Neural cell (in vitro differentiated cells): Measurements from ENCODE around the gene CNTN6. TPM values are rescaled to one million over a fixed set of nuclear protein-coding genes. Genes with fewer than 3 reads are reported as not detected.

Experiments
- H2AFZ ChIP-seq: fragments of 200-600, 300-800 bp; sonication (generic), shearing (Covaris generic); 2 replicates; pipeline ENCODE4 v1.6.0; 2014; ENCODE audit warnings: low read depth, mild to moderate bottlenecking, antibody characterized with exemption, low read length, moderate library complexity
- H3F3A ChIP-seq: fragments of 200-600 bp; shearing (Covaris generic); 2 replicates; pipeline ENCODE4 v1.6.1; 2016; ENCODE audit warnings: mild to moderate bottlenecking, moderate library complexity, mixed read lengths, antibody characterized with exemption, low read length; ENCODE audit not compliant: insufficient read depth, poor library complexity, severe bottlenecking
- H3K27ac ChIP-seq: fragments of 200-600, 300-800 bp; sonication (generic), shearing (Covaris generic); 2 replicates; pipeline ENCODE4 v1.5.1; 2014; ENCODE audit warnings: mild to moderate bottlenecking, low read length, moderate library complexity
- H3K27me3 ChIP-seq: fragments of 300-800, 200-600 bp; sonication (generic), shearing (Covaris generic); 2 replicates; pipeline ENCODE4 v1.6.0; 2014; ENCODE audit warnings: mild to moderate bottlenecking, low read depth, low read length, moderate library complexity; ENCODE audit not compliant: insufficient read depth
- H3K36me3 ChIP-seq: fragments of 300-800, 200-600 bp; sonication (generic), shearing (Covaris generic); 2 replicates; pipeline ENCODE4 v1.5.1; 2014; ENCODE audit warnings: mild to moderate bottlenecking, antibody characterized with exemption, low read length, moderate library complexity; ENCODE audit not compliant: insufficient read depth
- H3K4me2 ChIP-seq: fragments of 300-800, 200-600 bp; sonication (generic), shearing (Covaris generic); 2 replicates; pipeline ENCODE4 v1.6.0; 2014; ENCODE audit warnings: mild to moderate bottlenecking, low read length
- H3K4me3 ChIP-seq: fragments of 300-800, 200-600 bp; sonication (generic), shearing (Covaris generic); 2 replicates; pipeline ENCODE4 v1.5.1; 2014; ENCODE audit warnings: mild to moderate bottlenecking, low read length, moderate library complexity
- H3K79me2 ChIP-seq: fragments of 200-600 bp; shearing (Covaris generic); replicated peaks from 2 replicates; pipeline ENCODE4 v1.6.0; 2014; ENCODE audit warnings: mild to moderate bottlenecking, low read length, moderate library complexity; ENCODE audit not compliant: insufficient read depth
- H3K9ac ChIP-seq: fragments of 300-800, 200-600 bp; sonication (generic), shearing (Covaris generic); 2 replicates; pipeline ENCODE4 v1.6.1; 2016; ENCODE audit warnings: mild to moderate bottlenecking, low read length, mixed read lengths
- H3K9me2 ChIP-seq: fragments of 200-600 bp; shearing (Covaris generic); 2 replicates; pipeline ENCODE4 v1.6.1; 2016; ENCODE audit warnings: mild to moderate bottlenecking, low read length, mixed read lengths; ENCODE audit not compliant: insufficient read depth
- H3K9me3 ChIP-seq: fragments of 200-600, 300-800 bp; sonication (generic), shearing (Covaris generic); 2 replicates; pipeline ENCODE4 v1.6.1; 2016; ENCODE audit warnings: mild to moderate bottlenecking, mixed run types, low read length, moderate library complexity, mixed read lengths
- H4K20me1 ChIP-seq: fragments of 200-600 bp; shearing (Covaris generic); 2 replicates; pipeline ENCODE4 v1.6.1; 2016; ENCODE audit warnings: mild to moderate bottlenecking, mixed run types; ENCODE audit not compliant: insufficient read depth
- EP300 ChIP-seq: fragments of 450-650 bp; conservative IDR thresholded peaks from 2 replicates; pipeline ENCODE4 v1.6.1; 2014; ENCODE audit warnings: antibody characterized with exemption, mild to moderate bottlenecking, moderate library complexity; ENCODE audit not compliant: poor library complexity, severe bottlenecking
- EZH2 ChIP-seq: fragments of 200-600, 300-800 bp; shearing (Covaris generic), sonication (generic); IDR thresholded peaks from 2 replicates; pipeline ENCODE4 v1.6.1; 2014; ENCODE audit warnings: antibody characterized with exemption, low read length, borderline replicate concordance, mild to moderate bottlenecking; ENCODE audit not compliant: insufficient read depth, poor library complexity, severe bottlenecking
- MXI1 ChIP-seq: fragments of 450-650 bp; conservative IDR thresholded peaks from 2 replicates; pipeline ENCODE4 v1.6.1; 2014; ENCODE audit warnings: antibody characterized with exemption, mild to moderate bottlenecking; ENCODE audit not compliant: poor library complexity, severe bottlenecking
- POLR2AphosphoS5 ChIP-seq: IDR thresholded peaks from 2 replicates; pipeline ENCODE4 v1.6.1; 2012
- RAD21 ChIP-seq: fragments of 450-650 bp; conservative IDR thresholded peaks from 2 replicates; pipeline ENCODE4 v1.6.1; 2014; ENCODE audit warnings: antibody characterized with exemption, mild to moderate bottlenecking, moderate library complexity
- SMC3 ChIP-seq: fragments of 450-650 bp; conservative IDR thresholded peaks from 2 replicates; pipeline ENCODE4 v1.6.1; 2014; ENCODE audit warnings: antibody characterized with exemption, mild to moderate bottlenecking, moderate library complexity; ENCODE audit not compliant: poor library complexity
- TAF1 ChIP-seq: IDR thresholded peaks from 2 replicates; pipeline ENCODE4 v1.6.1; 2012; ENCODE audit warnings: low read depth
- polyA plus RNA-seq: library from polyadenylated mRNA; depleted of rRNA; stranded (reverse); fragments of >200 nt; gene quantifications from 2 replicates; pipeline ENCODE4 v1.2.3, GENCODE V29; 2014
- TF ChIP-seq, protein P1 (sequence below): fragments of 450-650 bp; IDR thresholded peaks from 2 replicates; pipeline ENCODE4 v1.5.1; 2014; ENCODE audit warnings: antibody characterized with exemption, mild to moderate bottlenecking, moderate library complexity; ENCODE audit not compliant: poor library complexity, severe bottlenecking
- TF ChIP-seq, protein P2 (sequence below): IDR thresholded peaks from 2 replicates; pipeline ENCODE4 v1.6.1; 2012; ENCODE audit warnings: borderline replicate concordance

Gene CNTN6
- polyA plus RNA-seq, 1 donor from 2014 or later, result 1.8 TPM

DNA sequence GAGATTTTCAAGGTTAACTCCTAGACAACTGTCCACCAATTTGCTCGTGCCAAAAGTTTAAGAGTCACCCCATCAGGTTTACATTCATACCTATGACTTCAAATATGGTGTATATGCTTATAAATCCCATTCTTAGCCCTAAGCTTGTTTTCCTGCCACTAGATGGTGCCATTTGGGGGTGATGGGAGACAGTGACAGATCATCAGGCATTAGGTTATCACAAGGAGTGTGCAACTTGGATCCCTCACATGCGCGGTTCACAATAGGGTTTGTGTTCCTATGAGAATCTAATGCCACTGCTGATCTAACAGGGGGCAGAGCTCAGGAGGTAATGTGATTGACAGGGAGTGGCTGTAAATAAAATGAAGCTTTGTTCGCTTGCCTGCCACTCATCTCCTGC lies 182.7 kb downstream of the CNTN6 start:
- H3F3A ChIP-seq, result no peaks in the 10 kb centered on the region

DNA sequence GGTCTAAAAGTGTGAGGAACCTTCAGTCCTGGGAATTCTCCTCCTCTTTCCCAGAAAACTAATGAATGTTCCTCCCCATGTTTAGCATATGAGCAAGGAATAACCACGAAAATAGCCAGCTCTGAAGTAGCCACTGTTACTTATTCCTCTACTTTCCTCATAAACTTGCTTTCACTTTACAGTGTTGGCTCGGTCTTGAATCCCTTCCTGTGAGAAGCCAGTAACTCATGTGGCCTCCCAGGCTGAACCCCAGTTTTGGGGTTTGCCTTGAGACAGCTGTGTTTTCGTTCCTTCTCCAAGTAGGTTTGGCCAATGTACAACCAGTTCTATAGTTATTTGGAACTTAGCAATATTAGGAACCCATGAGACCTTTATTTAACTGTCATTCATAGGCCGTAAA lies 195.0 kb downstream of the CNTN6 start:
- Histone ChIP-seq H3K36me3 (no peaks in the 10 kb centered on the region), H3K4me2 (no peak overlapping the region), H3K9me2 (no peaks in the 10 kb centered on the region), H3K79me2 (no peaks in the 10 kb centered on the region), H3F3A (no peaks in the 10 kb centered on the region), H3K27me3 (no peaks in the 10 kb centered on the region), H4K20me1 (no peaks in the 10 kb centered on the region), H3K4me3 (no peak overlapping the region), H3K9ac (no peak overlapping the region), H3K9me3 (no peaks in the 10 kb centered on the region), H3K27ac (no peak overlapping the region), H2AFZ (no peak overlapping the region)
- TF ChIP-seq EZH2, result no peak
- TF ChIP-seq, protein P1, sequence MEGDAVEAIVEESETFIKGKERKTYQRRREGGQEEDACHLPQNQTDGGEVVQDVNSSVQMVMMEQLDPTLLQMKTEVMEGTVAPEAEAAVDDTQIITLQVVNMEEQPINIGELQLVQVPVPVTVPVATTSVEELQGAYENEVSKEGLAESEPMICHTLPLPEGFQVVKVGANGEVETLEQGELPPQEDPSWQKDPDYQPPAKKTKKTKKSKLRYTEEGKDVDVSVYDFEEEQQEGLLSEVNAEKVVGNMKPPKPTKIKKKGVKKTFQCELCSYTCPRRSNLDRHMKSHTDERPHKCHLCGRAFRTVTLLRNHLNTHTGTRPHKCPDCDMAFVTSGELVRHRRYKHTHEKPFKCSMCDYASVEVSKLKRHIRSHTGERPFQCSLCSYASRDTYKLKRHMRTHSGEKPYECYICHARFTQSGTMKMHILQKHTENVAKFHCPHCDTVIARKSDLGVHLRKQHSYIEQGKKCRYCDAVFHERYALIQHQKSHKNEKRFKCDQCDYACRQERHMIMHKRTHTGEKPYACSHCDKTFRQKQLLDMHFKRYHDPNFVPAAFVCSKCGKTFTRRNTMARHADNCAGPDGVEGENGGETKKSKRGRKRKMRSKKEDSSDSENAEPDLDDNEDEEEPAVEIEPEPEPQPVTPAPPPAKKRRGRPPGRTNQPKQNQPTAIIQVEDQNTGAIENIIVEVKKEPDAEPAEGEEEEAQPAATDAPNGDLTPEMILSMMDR, result no peak
- TF ChIP-seq POLR2AphosphoS5, result no peak
- no peak for TF ChIP-seq MXI1
- no peak for TF ChIP-seq TAF1
- no peak for TF ChIP-seq RAD21
- TF ChIP-seq EP300, result no peak
- TF ChIP-seq, protein P2, sequence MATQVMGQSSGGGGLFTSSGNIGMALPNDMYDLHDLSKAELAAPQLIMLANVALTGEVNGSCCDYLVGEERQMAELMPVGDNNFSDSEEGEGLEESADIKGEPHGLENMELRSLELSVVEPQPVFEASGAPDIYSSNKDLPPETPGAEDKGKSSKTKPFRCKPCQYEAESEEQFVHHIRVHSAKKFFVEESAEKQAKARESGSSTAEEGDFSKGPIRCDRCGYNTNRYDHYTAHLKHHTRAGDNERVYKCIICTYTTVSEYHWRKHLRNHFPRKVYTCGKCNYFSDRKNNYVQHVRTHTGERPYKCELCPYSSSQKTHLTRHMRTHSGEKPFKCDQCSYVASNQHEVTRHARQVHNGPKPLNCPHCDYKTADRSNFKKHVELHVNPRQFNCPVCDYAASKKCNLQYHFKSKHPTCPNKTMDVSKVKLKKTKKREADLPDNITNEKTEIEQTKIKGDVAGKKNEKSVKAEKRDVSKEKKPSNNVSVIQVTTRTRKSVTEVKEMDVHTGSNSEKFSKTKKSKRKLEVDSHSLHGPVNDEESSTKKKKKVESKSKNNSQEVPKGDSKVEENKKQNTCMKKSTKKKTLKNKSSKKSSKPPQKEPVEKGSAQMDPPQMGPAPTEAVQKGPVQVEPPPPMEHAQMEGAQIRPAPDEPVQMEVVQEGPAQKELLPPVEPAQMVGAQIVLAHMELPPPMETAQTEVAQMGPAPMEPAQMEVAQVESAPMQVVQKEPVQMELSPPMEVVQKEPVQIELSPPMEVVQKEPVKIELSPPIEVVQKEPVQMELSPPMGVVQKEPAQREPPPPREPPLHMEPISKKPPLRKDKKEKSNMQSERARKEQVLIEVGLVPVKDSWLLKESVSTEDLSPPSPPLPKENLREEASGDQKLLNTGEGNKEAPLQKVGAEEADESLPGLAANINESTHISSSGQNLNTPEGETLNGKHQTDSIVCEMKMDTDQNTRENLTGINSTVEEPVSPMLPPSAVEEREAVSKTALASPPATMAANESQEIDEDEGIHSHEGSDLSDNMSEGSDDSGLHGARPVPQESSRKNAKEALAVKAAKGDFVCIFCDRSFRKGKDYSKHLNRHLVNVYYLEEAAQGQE, result no peak
- TF ChIP-seq SMC3, result no peak

More for the DNA sequence above, 182.7 kb downstream of the CNTN6 start:
- H2AFZ ChIP-seq, result no peak overlapping the region
- no peak overlapping the region for H3K9ac ChIP-seq
- no peaks in the 10 kb centered on the region for H3K36me3 ChIP-seq
- no peaks in the 10 kb centered on the region for H3K9me3 ChIP-seq
- H3K9me2 ChIP-seq, result no peaks in the 10 kb centered on the region
- H3K79me2 ChIP-seq, result no peaks in the 10 kb centered on the region
- no peak overlapping the region for H3K4me3 ChIP-seq
- no peaks in the 10 kb centered on the region for H3K27me3 ChIP-seq
- TF ChIP-seq, protein P2, result no peak
- TF ChIP-seq, protein P1, result no peak
- no peak for TF ChIP-seq EZH2
- TF ChIP-seq POLR2AphosphoS5, result no peak
- no peak for TF ChIP-seq MXI1
- TF ChIP-seq SMC3, result no peak
- no peak for TF ChIP-seq TAF1
- TF ChIP-seq EP300, result no peak
- no peak for TF ChIP-seq RAD21
- no peak overlapping the region for H3K27ac ChIP-seq
- H3K4me2 ChIP-seq, result no peak overlapping the region
- no peaks in the 10 kb centered on the region for H4K20me1 ChIP-seq
